Large intestine (tissue), 3 donors: Measurements from ENCODE around the gene SLC27A3. TPM values are rescaled to one million over a fixed set of nuclear protein-coding genes. Genes with fewer than 3 reads are reported as not detected.

Experiments used
- DNase-seq, 2 donors: peaks; one replicate each; pipeline versions ENCODE4 v3.0.0 to v3.0.0-alpha.2; 2013
- H3K27ac ChIP-seq: one replicate; pipeline ENCODE4 v1.5.1; 2013; ENCODE audit warnings: low read length
- H3K27me3 ChIP-seq: 2 replicates; pipeline ENCODE4 v1.6.1; 2013; ENCODE audit warnings: low read length; ENCODE audit not compliant: control insufficient read depth, insufficient read depth
- H3K36me3 ChIP-seq: 2 replicates; pipeline ENCODE4 v1.6.1; 2013; ENCODE audit warnings: low read length; ENCODE audit not compliant: control insufficient read depth, insufficient read depth
- H3K4me1 ChIP-seq: one replicate; pipeline ENCODE4 v1.6.1; 2013; ENCODE audit warnings: low read length; ENCODE audit not compliant: control insufficient read depth, insufficient read depth
- H3K4me3 ChIP-seq: one replicate; pipeline ENCODE4 v1.5.1; 2013; ENCODE audit warnings: low read length
- H3K9me3 ChIP-seq: one replicate; pipeline ENCODE4 v1.6.1; 2013; ENCODE audit warnings: mild to moderate bottlenecking, low read depth, low read length, moderate library complexity; ENCODE audit not compliant: control insufficient read depth
- WGBS: methylation state at CpG from one replicate; pipeline ENCODE4 v1.1.5; 2013; ENCODE audit warnings: low lambda C conversion rate; ENCODE audit not compliant: insufficient coverage; 5-methylcytosine and 5-hydroxymethylcytosine counted together
- polyA plus RNA-seq: library from polyadenylated mRNA; unstranded; fragments of 120-200 nt; gene quantifications from one replicate; pipeline ENCODE4 v1.2.1, GENCODE V29; 2013

SLC27A3 gene
- polyA plus RNA-seq, 1 donor = 32.4 TPM

DNA sequence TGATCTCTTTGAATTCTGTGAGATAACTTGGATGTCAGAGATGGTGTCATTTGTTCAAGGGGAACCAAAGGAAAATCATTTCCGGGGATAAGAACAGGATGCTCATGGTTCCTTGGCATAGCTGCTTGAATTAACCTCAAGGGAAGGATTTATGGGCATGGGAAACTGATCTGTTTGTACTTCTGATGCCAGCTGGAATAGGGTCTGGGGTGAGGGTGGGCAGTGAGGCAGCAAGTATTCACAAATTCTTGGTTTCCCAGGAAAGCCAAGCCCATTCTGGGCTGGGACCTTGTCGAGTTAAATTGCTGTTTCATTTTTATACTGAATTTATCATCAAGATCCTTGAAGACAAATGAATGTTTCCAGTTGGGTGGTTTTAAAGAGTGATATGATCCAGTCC lies 33.2 kb upstream of the SLC27A3 start:
- no peak overlapping the region for H3K4me3 ChIP-seq
- no peak for DNase-seq
- H3K27ac ChIP-seq = no peak overlapping the region
- H3K9me3 ChIP-seq = no peaks in the 10 kb centered on the region
- no peaks in the 10 kb centered on the region for H3K27me3 ChIP-seq
- WGBS = no CpG with 5 or more reads among the region's 2 CpGs
- H3K36me3 ChIP-seq = peaks cover 57% of the 10 kb centered on the region
- peaks cover 12% of the 10 kb centered on the region for H3K4me1 ChIP-seq

GRCh38 chr1:153742411-153743142 lies 32.6 kb upstream of the SLC27A3 start:
- DNase-seq = peak in 1 of 2 donors; percentile 54
- H3K4me1 ChIP-seq = peaks cover 12% of the 10 kb centered on the region
- no CpG with 5 or more reads among the region's 5 CpGs for WGBS
- no peaks in the 10 kb centered on the region for H3K9me3 ChIP-seq
- peaks cover 63% of the 10 kb centered on the region for H3K36me3 ChIP-seq
- H3K4me3 ChIP-seq = no peak overlapping the region
- H3K27me3 ChIP-seq = no peaks in the 10 kb centered on the region
- H3K27ac ChIP-seq = no peak overlapping the region

GRCh38 chr1:153745417-153745816 lies 29.8 kb upstream of the SLC27A3 start:
- DNase-seq = no peak
- H3K4me3 ChIP-seq = no peak overlapping the region
- no peak overlapping the region for H3K27ac ChIP-seq
- H3K4me1 ChIP-seq = peaks cover 21% of the 10 kb centered on the region
- H3K9me3 ChIP-seq = no peaks in the 10 kb centered on the region
- peaks cover 71% of the 10 kb centered on the region for H3K36me3 ChIP-seq
- no peaks in the 10 kb centered on the region for H3K27me3 ChIP-seq
- WGBS = no CpG with 5 or more reads among the region's 2 CpGs

DNA sequence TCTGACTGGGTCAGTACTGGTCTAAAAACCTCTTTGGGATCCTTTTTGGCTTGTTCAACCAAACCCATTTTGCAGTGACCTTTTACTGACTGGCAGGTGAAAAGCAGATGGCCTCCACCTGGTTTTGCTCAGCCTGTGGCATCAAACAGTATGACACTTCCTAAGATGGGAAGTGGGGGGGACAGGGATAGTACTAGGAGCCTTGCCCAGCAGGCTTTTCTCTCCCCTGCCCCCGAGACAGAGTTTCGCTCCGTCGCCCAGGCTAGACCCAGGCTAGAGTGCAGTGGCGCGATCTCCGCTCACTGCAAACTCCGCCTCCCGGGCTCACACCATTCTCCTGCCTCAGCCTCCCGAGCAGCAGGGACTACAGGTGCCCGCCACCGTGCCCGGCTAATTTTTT lies 29.0 kb upstream of the SLC27A3 start:
- Histone ChIP-seq H3K27ac (no peak overlapping the region), H3K36me3 (peaks cover 68% of the 10 kb centered on the region), H3K4me1 (peaks cover 26% of the 10 kb centered on the region), H3K27me3 (no peaks in the 10 kb centered on the region), H3K9me3 (no peaks in the 10 kb centered on the region), H3K4me3 (no peak overlapping the region)
- no CpG with 5 or more reads among the region's 13 CpGs for WGBS
- DNase-seq = no peak

DNA sequence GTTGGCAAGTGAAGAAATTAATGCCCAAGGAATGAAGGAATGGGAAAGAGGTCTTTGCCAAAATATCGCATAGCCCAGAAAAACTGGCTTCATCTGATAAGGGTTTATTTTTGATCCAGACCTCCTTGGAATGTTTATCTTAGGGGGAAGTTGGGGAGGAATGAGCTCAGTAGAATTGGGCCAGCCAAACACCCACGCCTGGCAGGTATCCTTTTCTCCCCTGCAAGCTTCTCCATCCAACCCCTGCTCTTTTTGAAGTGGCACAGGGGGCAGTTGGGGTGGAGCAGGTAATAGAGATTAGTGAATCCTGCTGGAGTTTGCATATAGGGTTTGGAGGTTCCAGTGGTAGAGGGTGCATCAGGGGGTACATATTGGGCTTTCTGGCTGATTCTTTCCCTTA lies 26.3 kb upstream of the SLC27A3 start:
- no peak for DNase-seq
- Histone ChIP-seq H3K36me3 (peaks cover 68% of the 10 kb centered on the region), H3K4me1 (peaks cover 27% of the 10 kb centered on the region), H3K27ac (no peak overlapping the region), H3K27me3 (no peaks in the 10 kb centered on the region), H3K4me3 (no peak overlapping the region), H3K9me3 (no peaks in the 10 kb centered on the region)
- no CpG with 5 or more reads among the region's 2 CpGs for WGBS

DNA sequence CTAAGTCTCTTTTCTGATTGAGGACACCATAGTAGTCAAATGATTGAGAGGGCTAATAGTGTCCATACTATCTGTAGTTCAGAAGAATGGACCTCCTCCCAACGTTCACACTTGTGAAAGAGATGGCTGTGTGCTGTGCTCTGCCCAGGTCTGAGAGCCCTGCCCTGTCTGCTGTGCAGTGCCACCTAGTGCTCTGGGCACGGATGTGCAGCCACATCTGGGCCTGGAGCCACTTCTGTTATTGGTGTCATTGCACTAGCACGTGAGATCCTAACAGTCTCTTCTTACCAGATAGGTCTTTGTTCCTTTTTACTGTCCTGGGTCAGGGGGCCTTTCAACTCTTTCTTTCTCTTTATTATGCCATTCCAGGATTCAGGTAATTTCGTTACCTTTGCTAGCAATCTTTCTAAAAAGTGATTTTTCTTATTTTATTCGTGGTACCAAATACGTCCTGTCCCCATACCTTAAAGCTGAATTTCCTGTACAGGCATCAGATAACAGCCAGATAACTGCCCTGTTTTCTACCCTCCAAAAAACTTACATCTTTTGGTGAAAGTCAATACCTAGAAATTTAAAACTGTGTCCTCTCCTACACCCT lies 25.7 kb upstream of the SLC27A3 start:
- H3K4me1 ChIP-seq = peaks cover 27% of the 10 kb centered on the region
- H3K4me3 ChIP-seq = no peak overlapping the region
- 58% methylated on average over 2 of the region's 6 CpGs for WGBS
- peaks cover 68% of the 10 kb centered on the region for H3K36me3 ChIP-seq
- peak; percentile 83 to 88 for DNase-seq
- no peaks in the 10 kb centered on the region for H3K9me3 ChIP-seq
- H3K27ac ChIP-seq = peak overlapping the region; percentile 71
- no peaks in the 10 kb centered on the region for H3K27me3 ChIP-seq

GRCh38 chr1:153750026-153750995 lies 24.9 kb upstream of the SLC27A3 start:
- Histone ChIP-seq H3K9me3 (no peaks in the 10 kb centered on the region), H3K4me1 (peaks cover 27% of the 10 kb centered on the region), H3K4me3 (no peak overlapping the region), H3K27ac (peak overlapping the region; percentile 71), H3K36me3 (peaks cover 72% of the 10 kb centered on the region), H3K27me3 (no peaks in the 10 kb centered on the region)
- WGBS = 100% methylated on average over 1 of the region's 6 CpGs
- DNase-seq = peak; percentile 64 to 75

GRCh38 chr1:153752072-153752471 lies 23.1 kb upstream of the SLC27A3 start:
- DNase-seq = no peak
- Histone ChIP-seq H3K27me3 (no peaks in the 10 kb centered on the region), H3K4me3 (no peak overlapping the region), H3K36me3 (peaks cover 71% of the 10 kb centered on the region), H3K9me3 (no peaks in the 10 kb centered on the region), H3K27ac (peak overlapping the region; percentile 70), H3K4me1 (peaks cover 27% of the 10 kb centered on the region)
- WGBS = no CpG with 5 or more reads among the region's 2 CpGs

- Histone ChIP-seq H3K27ac (peak overlapping the region; percentile 70), H3K4me3 (no peak overlapping the region), H3K27me3 (no peaks in the 10 kb centered on the region), H3K36me3 (peaks cover 71% of the 10 kb centered on the region), H3K9me3 (no peaks in the 10 kb centered on the region), H3K4me1 (peaks cover 27% of the 10 kb centered on the region)
- no CpG with 5 or more reads among the region's 8 CpGs for WGBS
- DNase-seq = peak; percentile 76 to 78
These were observed 22.5 kb upstream of the SLC27A3 start for GRCh38 chr1:153752571-153753195.

DNA sequence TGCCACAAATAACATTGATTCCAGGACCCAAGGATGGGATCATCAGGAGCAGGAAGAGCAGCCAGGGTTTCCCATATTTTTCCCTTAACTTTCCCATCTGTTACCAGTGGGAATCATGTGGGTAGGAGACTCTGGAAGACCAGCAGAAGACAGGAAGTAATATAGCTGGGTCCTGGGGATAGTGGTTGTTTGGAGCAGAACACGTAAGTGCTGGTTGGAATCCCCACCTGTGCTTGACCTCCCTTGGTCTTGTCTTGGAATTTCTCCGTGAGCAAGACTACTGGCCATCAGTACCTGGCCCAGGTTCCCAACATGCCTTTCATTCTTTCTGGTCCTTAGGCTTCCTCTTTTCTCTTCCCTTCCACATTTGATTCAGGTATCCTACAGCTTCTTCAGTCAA lies 20.9 kb upstream of the SLC27A3 start:
- peaks cover 74% of the 10 kb centered on the region for H3K36me3 ChIP-seq
- peaks cover 27% of the 10 kb centered on the region for H3K4me1 ChIP-seq

More for the DNA sequence above, 20.9 kb upstream of the SLC27A3 start:
- Histone ChIP-seq H3K4me3 (no peak overlapping the region), H3K27ac (no peak overlapping the region), H3K9me3 (no peaks in the 10 kb centered on the region), H3K27me3 (no peaks in the 10 kb centered on the region)
- no peak for DNase-seq
- WGBS = 83% methylated on average over 1 of the region's 2 CpGs
